Glutamatergic neuron (in vitro differentiated cells): ENCODE results near the gene KLHL2. TPM values are rescaled to one million over a fixed set of nuclear protein-coding genes. Genes with fewer than 3 reads are reported as not detected.

Source experiments
- DNase-seq: peaks from one replicate; pipeline ENCODE4 v3.0.0; 2022
- H3K27ac Mint-ChIP-seq: one replicate; pipeline ENCODE4 v1.8.0; 2020; ENCODE audit warnings: mild to moderate bottlenecking, mixed read lengths, inconsistent platforms; ENCODE audit not compliant: unreplicated experiment
- H3K27me3 Mint-ChIP-seq: one replicate; pipeline ENCODE4 v1.8.0; 2020; ENCODE audit warnings: mild to moderate bottlenecking, moderate library complexity, mixed read lengths, inconsistent platforms; ENCODE audit not compliant: unreplicated experiment
- H3K36me3 Mint-ChIP-seq: one replicate; pipeline ENCODE4 v1.8.0; 2020; ENCODE audit warnings: mild to moderate bottlenecking, mixed read lengths, inconsistent platforms; ENCODE audit not compliant: unreplicated experiment
- H3K4me1 Mint-ChIP-seq: one replicate; pipeline ENCODE4 v1.8.0; 2020; ENCODE audit warnings: mild to moderate bottlenecking, low read depth, mixed read lengths, inconsistent platforms; ENCODE audit not compliant: unreplicated experiment
- H3K4me3 Mint-ChIP-seq: one replicate; pipeline ENCODE4 v1.8.0; 2020; ENCODE audit warnings: mild to moderate bottlenecking, mixed read lengths, inconsistent platforms; ENCODE audit not compliant: unreplicated experiment
- H3K9me3 Mint-ChIP-seq: one replicate; pipeline ENCODE4 v1.8.0; 2020; ENCODE audit warnings: mild to moderate bottlenecking, moderate library complexity, mixed read lengths, inconsistent platforms; ENCODE audit not compliant: unreplicated experiment
- total RNA-seq: library from RNA; stranded (reverse); fragmentation: NEBNext Ultra II Directional; extraction: Animal tissue kit (Norgen Biotek cat#: 25700); gene quantifications from one replicate; pipeline ENCODE4 v1.2.1, GENCODE V29; 2021; ENCODE audit not compliant: unreplicated experiment
- TF ChIP-seq, protein P1 (sequence below): fragments of 200-600 bp; sonication (generic); IDR thresholded peaks from one replicate; pipeline ENCODE4 v1.5.0; 2021; ENCODE audit not compliant: partially characterized antibody, unreplicated experiment

The KLHL2 gene
- total RNA-seq, 1 donor from 2014 or later = 19.7 TPM

DNA sequence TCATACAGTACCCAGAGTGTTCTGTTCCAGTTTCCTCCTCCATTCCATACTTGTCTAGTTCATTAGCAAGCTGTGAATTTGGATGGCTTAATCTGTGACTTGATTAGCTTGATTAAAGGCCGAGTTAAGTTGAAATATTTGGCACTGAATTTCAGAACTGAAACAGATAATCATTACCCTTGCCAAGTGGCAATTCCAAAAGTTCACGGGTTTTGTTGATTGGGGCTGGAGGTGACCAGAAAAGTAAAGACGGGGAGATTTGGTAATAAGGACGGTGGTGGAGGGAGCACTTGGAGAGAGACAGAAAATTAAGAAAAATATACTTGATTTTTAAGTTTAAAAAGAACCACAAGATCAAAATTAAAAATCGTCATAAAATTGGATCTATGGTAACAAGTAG is 21.9 kb upstream of the KLHL2 start:
- H3K27ac Mint-ChIP-seq = no peak overlapping the region
- peaks cover 4% of the 10 kb centered on the region for H3K9me3 Mint-ChIP-seq
- H3K27me3 Mint-ChIP-seq = no peaks in the 10 kb centered on the region
- DNase-seq = no peak
- H3K36me3 Mint-ChIP-seq = no peaks in the 10 kb centered on the region
- no peaks in the 10 kb centered on the region for H3K4me1 Mint-ChIP-seq
- TF ChIP-seq, protein P1, sequence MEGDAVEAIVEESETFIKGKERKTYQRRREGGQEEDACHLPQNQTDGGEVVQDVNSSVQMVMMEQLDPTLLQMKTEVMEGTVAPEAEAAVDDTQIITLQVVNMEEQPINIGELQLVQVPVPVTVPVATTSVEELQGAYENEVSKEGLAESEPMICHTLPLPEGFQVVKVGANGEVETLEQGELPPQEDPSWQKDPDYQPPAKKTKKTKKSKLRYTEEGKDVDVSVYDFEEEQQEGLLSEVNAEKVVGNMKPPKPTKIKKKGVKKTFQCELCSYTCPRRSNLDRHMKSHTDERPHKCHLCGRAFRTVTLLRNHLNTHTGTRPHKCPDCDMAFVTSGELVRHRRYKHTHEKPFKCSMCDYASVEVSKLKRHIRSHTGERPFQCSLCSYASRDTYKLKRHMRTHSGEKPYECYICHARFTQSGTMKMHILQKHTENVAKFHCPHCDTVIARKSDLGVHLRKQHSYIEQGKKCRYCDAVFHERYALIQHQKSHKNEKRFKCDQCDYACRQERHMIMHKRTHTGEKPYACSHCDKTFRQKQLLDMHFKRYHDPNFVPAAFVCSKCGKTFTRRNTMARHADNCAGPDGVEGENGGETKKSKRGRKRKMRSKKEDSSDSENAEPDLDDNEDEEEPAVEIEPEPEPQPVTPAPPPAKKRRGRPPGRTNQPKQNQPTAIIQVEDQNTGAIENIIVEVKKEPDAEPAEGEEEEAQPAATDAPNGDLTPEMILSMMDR = no peak
- H3K4me3 Mint-ChIP-seq = no peak overlapping the region

DNA sequence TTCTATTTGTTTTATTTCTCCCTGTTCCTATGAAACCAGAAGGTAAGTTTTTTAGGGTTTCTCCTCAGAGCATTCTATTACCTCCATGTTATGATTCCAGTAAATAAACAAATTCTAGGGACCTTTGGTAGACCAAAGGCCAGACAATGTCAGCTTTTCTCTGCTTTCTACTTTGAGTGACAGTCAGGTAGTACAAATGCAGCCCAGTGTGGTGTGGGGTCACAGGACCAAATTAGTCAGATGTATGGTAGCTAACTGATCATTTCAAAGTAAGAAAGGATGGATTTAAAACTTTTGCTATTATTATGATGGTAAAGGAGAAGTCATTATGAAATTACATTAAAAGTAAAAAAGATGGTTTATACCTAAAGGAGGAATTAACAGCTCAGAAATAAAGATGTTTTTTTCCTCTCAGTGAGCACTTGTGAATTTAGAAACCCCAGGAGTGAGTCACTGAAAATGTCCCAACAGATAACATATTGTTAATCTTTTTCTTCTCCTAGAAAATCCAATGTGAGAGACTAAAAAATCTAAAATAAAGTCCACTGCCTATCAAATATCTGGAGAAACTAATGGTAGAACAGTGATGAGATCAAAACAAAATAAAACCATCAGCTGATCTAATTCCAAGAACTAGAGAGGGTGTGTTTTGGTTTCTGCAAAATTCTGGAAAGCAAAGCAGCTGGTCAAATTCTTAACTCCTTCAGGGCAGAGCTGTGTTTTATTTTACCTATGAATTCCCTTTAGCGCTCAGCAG is 16.6 kb upstream of the KLHL2 start:
- H3K4me1 Mint-ChIP-seq = no peaks in the 10 kb centered on the region
- H3K27ac Mint-ChIP-seq = no peak overlapping the region
- TF ChIP-seq, protein P1 = no peak
- no peaks in the 10 kb centered on the region for H3K36me3 Mint-ChIP-seq
- no peaks in the 10 kb centered on the region for H3K27me3 Mint-ChIP-seq
- H3K9me3 Mint-ChIP-seq = peaks cover 4% of the 10 kb centered on the region
- DNase-seq = no peak
- H3K4me3 Mint-ChIP-seq = no peak overlapping the region

DNA sequence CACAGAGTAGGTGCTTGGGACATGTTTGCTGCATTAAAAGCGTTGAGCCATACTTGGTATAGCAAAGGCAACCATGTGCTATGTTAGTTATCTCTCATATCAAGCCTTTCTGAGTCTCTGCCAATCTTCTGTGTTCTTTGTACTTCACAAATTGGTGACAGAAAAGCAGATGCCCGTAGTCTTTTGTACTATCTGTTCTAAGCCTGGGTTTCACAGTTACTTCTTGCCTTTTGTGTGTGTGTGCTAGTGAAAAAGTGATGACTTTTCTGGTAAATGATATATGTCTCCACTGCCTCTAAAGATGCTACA is 16.1 kb upstream of the KLHL2 start:
- H3K4me3 Mint-ChIP-seq = no peak overlapping the region
- no peaks in the 10 kb centered on the region for H3K27me3 Mint-ChIP-seq
- TF ChIP-seq, protein P1 = no peak
- no peaks in the 10 kb centered on the region for H3K4me1 Mint-ChIP-seq
- H3K27ac Mint-ChIP-seq = no peak overlapping the region
- peaks cover 4% of the 10 kb centered on the region for H3K9me3 Mint-ChIP-seq
- no peaks in the 10 kb centered on the region for H3K36me3 Mint-ChIP-seq
- no peak for DNase-seq

DNA sequence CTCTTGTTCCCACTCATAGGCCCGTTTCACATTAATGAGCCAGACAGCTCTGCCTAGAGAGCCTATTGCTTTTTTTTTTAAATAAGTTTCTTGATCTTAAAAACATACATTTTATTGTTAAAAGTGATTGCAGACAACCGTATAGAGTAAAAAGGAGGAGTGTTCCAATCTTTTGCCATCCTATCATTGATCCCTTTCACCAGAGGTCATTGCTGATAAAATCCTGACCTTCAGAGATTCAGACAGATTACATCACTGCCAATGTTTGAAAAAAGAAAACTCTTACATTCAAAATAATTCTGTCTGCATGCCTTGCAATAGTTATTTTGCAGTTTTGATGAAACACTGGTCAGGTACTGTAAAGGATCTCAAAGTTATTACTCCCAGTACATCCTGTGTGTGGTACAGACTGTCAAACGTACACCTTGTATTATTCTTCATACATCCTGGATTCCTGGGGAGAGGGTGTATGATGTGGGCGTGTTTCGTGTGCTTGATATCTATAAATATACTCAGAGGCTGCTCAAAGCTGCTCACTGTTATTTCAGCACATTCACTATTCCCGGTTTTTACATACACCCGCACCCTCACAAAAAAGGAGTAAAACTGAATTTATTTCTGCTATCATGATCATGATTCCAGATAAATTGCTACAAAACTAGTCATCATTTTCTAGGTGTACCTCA is 15.4 kb upstream of the KLHL2 start:
- DNase-seq = no peak
- Mint-ChIP-seq H3K4me3 (no peak overlapping the region), H3K4me1 (no peaks in the 10 kb centered on the region), H3K27me3 (no peaks in the 10 kb centered on the region), H3K27ac (no peak overlapping the region), H3K9me3 (peaks cover 4% of the 10 kb centered on the region), H3K36me3 (no peaks in the 10 kb centered on the region)
- TF ChIP-seq, protein P1 = no peak

DNA sequence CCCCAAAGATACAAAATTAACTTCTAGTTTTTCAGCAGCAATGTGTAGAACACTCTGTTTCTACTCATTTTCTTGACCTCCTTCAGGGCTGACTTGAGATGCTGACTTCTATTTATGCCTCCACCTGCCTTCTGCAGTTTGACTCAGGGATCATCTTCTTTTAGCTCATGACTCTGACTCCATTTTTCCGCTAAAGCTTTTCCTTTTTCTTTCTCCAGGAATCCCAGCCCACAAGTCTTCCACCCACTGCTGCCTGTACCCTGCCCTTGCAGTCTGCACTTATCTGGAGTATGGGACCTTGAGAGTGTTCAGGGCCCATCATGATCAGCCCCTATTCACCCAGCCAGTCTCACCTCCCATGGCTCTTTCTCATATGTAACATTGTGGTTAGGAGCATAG is 14.9 kb upstream of the KLHL2 start:
- Mint-ChIP-seq H3K36me3 (no peaks in the 10 kb centered on the region), H3K9me3 (peaks cover 4% of the 10 kb centered on the region), H3K4me3 (no peak overlapping the region), H3K27ac (no peak overlapping the region), H3K4me1 (no peaks in the 10 kb centered on the region), H3K27me3 (no peaks in the 10 kb centered on the region)
- TF ChIP-seq, protein P1 = no peak
- DNase-seq = no peak
